Measurements from ENCODE around the gene CDK4. TPM values are rescaled to one million over a fixed set of nuclear protein-coding genes. Genes with fewer than 3 reads are reported as not detected.
"Not testable (repeated sequence)": the region's sequence is repeated elsewhere in the genome, so short reads cannot be mapped to it uniquely, and the experiment has no call there.

Gene CDK4
- total RNA-seq, 1 experiment from 2014 or later = 116 TPM

GRCh38 chr12:57716305-57716704, 35.8 kb downstream of the CDK4 start:
- DNase-seq (ENCODE audit: extremely low read depth, low read depth) = no peak

- DNase-seq (ENCODE audit: extremely low read depth, low read depth) = no peak
Observed at GRCh38 chr12:57715786-57716185, 36.3 kb downstream of the CDK4 start.

DNA sequence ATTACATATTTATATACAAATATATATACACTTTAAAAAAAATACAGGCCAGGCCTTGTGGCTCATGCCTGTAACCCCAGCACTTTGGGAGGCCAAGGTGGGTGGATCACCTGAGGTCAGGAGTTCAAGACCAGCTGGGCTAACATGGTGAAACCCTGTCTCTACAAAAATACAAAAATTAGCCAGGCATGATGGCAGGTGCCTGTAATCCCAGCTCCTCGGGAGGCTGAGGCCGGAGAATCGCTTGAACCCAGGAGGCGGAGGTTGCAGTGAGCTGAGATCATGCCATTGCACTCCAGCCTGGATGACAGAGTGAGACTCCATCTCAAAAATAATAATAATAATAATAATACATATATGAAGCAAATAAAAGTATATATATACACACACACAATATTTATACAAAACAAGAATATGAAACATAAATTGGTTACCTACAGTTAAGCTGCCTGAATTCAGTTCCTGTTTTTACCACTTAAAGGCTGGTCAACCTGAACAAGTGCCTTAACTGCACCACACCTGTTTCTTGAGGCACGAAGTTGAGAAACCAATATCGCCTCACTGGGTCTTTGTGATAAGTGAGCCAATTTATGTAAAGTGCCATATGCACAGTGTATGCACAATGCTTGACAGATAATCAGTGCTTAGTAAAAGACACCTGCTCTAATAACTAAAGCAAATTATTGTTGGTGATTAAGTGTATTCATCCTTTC, 36.9 kb downstream of the CDK4 start:
- not testable (repeated sequence) for DNase-seq (ENCODE audit: extremely low read depth, low read depth)

DNA sequence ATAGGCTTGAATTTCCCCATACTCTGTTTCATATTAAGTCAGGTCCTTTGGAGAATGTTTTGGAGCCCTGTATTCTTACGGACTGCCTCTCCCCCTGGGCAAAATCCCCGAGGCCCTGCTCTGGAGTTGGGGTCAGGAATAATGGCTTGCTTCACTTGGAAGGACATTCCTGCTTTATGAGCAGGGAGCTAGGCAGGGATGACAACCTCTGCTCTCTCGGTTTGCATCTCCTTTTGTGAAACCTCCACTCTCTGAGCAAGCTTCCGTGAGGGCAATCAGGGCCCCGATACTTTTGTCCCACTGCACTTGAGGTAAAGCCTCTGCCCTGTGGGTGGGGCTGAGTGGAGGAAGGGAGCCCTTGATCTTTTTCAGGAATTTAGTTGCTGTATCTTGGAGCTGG, 38.9 kb downstream of the CDK4 start:
- DNase-seq (ENCODE audit: extremely low read depth, low read depth) = no peak

DNA sequence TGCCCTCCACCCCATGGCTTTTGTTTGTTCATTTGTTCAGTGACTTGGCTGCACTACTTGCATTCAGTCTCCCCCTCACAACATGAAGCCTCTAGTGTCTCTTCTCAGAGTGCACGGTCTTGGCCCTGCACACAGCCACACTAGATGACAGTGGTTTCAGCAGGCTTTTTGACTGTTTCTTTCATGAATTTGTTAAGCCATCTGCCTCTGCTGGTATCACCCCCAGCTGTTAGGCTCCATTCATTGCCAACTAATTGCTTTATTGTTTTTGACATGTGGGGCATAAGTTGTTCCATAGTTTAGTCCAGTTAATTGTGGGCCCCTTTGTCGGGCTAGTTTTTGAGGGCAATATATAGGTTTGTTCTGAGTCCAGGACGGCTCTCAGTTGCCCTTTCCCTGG, 39.4 kb downstream of the CDK4 start:
- DNase-seq (ENCODE audit: extremely low read depth, low read depth) = no peak

DNA sequence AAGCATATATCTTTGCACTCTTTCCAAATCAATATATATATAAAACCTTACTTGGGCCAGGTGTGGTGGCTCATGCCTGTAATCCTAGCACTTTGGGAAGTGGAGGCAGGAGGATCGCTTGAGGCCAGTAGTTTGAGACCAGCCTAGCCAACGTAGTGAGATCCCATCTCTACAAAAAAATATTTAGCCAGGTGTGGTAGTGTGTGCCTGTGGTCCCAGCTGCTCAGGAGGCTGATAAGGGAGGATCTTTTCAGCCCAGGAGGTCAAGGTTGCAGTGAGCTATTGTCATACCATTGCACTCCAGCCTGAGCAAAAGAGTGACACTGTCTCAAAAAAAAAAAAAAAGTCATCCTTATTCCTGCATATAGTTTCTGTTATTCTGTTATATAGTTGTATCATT, 43.8 kb downstream of the CDK4 start:
- no peak for DNase-seq (ENCODE audit: extremely low read depth, low read depth)

DNA sequence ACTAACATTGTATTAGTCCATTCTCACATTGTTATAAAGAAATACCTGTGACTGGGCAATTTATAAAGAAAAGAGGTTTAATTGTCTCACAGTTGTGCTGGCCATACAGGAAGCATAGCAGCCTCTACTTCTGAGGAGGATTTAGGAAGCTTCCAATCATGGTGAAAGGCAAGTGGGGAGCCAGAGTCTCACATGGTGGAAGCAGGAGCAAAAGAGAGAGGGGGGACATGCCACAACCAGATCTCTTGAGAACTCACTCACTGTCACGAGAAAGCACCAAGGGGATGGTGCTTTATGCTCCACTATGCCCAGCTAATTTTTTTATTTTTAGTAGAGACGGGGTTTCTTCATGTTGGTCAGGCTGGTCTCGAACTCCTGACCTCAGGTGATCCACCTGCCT, 44.9 kb downstream of the CDK4 start:
- DNase-seq (ENCODE audit: extremely low read depth, low read depth) = no peak

- no peak for DNase-seq (ENCODE audit: extremely low read depth, low read depth)
Observed at GRCh38 chr12:57700317-57700716, 51.8 kb downstream of the CDK4 start.

DNA sequence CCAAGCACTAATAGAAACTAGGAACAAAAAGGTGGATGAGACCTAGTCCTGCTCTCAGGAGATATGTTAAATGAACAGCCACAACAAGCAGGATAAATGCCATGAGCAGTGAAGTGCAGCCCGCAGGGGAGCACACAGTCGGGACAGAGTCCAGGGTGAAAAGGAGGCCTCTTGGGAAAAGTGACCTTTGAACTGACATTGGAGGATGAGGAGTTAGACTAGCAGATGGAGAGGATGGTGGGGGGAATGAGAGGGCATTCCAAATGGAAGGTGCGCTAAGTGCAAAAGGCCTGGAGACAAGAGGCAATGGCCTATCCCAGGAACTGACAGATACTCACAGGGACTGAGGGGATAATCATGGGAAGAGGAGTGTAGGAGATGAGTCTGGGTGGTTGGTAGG, 53.7 kb downstream of the CDK4 start:
- no peak for DNase-seq (ENCODE audit: extremely low read depth, low read depth)

Other genes with a start within 250 kb of the CDK4 start
- 194 and 202 TPM in 2 replicates for gene DDIT3, start 231.8 kb downstream of the CDK4 start, total RNA-seq (2014; rRNA removed; shearing (Covaris generic))
- gene MBD6, start 229.5 kb downstream of the CDK4 start, total RNA-seq (2014; rRNA removed; shearing (Covaris generic)) = 8.3 and 10.0 TPM in 2 replicates
- 72.8 and 76.1 TPM in 2 replicates for gene DCTN2, start 205.1 kb downstream of the CDK4 start, total RNA-seq (2014; rRNA removed; shearing (Covaris generic))
- 0.07 and 0.09 TPM in 2 replicates for gene KIF5A, start 202.3 kb downstream of the CDK4 start, total RNA-seq (2014; rRNA removed; shearing (Covaris generic))
- 34.6 and 39.8 TPM in 2 replicates for gene PIP4K2C, start 161.1 kb downstream of the CDK4 start, total RNA-seq (2014; rRNA removed; shearing (Covaris generic))
- gene DTX3, start 147.5 kb downstream of the CDK4 start, total RNA-seq (2014; rRNA removed; shearing (Covaris generic)) = 22.0 and 27.4 TPM in 2 replicates
- gene ARHGEF25, start 140.9 kb downstream of the CDK4 start, total RNA-seq (2014; rRNA removed; shearing (Covaris generic)) = 9.2 and 13.1 TPM in 2 replicates
- gene B4GALNT1, start 119.1 kb downstream of the CDK4 start, total RNA-seq (2014; rRNA removed; shearing (Covaris generic)) = 43.1 and 46.4 TPM in 2 replicates
- 214 and 232 TPM in 2 replicates for gene OS9, start 58.2 kb downstream of the CDK4 start, total RNA-seq (2014; rRNA removed; shearing (Covaris generic))
- 0.06 TPM in 1 of 2 replicates, not detected in the other for gene AGAP2, start 13.6 kb downstream of the CDK4 start, total RNA-seq (2014; rRNA removed; shearing (Covaris generic))
- gene TSPAN31, start 7.3 kb downstream of the CDK4 start, total RNA-seq (2014; rRNA removed; shearing (Covaris generic)) = 44.4 and 49.9 TPM in 2 replicates
- gene MARCHF9, start 2.8 kb upstream of the CDK4 start, total RNA-seq (2014; rRNA removed; shearing (Covaris generic)) = 3.6 and 3.8 TPM in 2 replicates
- 5.1 and 5.4 TPM in 2 replicates for gene CYP27B1, start 14.8 kb upstream of the CDK4 start, total RNA-seq (2014; rRNA removed; shearing (Covaris generic))
- 14.2 and 23.3 TPM in 2 replicates for gene METTL1, start 19.8 kb upstream of the CDK4 start, total RNA-seq (2014; rRNA removed; shearing (Covaris generic))
- gene EEF1AKMT3, start 20.3 kb upstream of the CDK4 start, total RNA-seq (2014; rRNA removed; shearing (Covaris generic)) = 5.9 and 6.8 TPM in 2 replicates
- 42.2 and 53.8 TPM in 2 replicates for gene TSFM, start 30.5 kb upstream of the CDK4 start, total RNA-seq (2014; rRNA removed; shearing (Covaris generic))
- 0.67 and 0.72 TPM in 2 replicates for gene AVIL, start 66.4 kb upstream of the CDK4 start, total RNA-seq (2014; rRNA removed; shearing (Covaris generic))
- gene CTDSP2, start 94.4 kb upstream of the CDK4 start, total RNA-seq (2014; rRNA removed; shearing (Covaris generic)) = 38.2 and 43.6 TPM in 2 replicates
- 15.2 and 19.1 TPM in 2 replicates for gene ATP23, start 189.3 kb upstream of the CDK4 start, total RNA-seq (2014; rRNA removed; shearing (Covaris generic))

All from NCI-H460 (cell line).